A549 (cell line): ENCODE data around the gene SRGAP2. TPM values are rescaled to one million over a fixed set of nuclear protein-coding genes. Genes with fewer than 3 reads are reported as not detected.
"Not testable (repeated sequence)": the region's sequence is repeated elsewhere in the genome, so short reads cannot be mapped to it uniquely, and the experiment has no call there.

Source experiments
- ATAC-seq, 2 experiments: fragments of 200-7000 bp in 1 of 2; fragments of >200 bp in 1 of 2; cut with Nextera tagmentation in 1 of 2; cut with Tn5 transposase in 1 of 2; 3 replicates each; pipeline versions ENCODE4 v1.8.0 to v1.9.1; 2018 to 2020; ENCODE audit warnings: mild to moderate bottlenecking in 1 of 2, moderate library complexity in 1 of 2
- CTCF ChIA-PET: fragments of 300-600 bp; sonication (Branson Sonifier 250); formaldehyde crosslinking; extraction: SDS; loops from one replicate; lab custom pipeline; 2021; ENCODE audit warnings: antibody characterized with exemption, inconsistent platforms; lab: Yijun Ruan, JAX
- POLR2A ChIA-PET: fragments of 350-600 bp; formaldehyde crosslinking; extraction: SDS; loops from one replicate; lab custom pipeline; 2021; ENCODE audit warnings: antibody characterized with exemption, inconsistent platforms; lab: Yijun Ruan, JAX
- DNase-seq, 2 experiments: peaks; one replicate each; pipeline versions ENCODE4 v3.0.0 to v3.0.0-alpha.2; 2011 to 2016; ENCODE audit warnings: low read depth in 1 of 2, low spot score in 1 of 2
- FAIRE-seq: peaks from 2 replicates; lab custom pipeline; 2011; peaks lifted over from hg19 to GRCh38; lab: Jason Lieb, UNC
- H3K27ac ChIP-seq, 2 experiments: fragments of >200 bp; sonication (Bioruptor Twin); formaldehyde crosslinking; 3 replicates each; pipeline ENCODE4 v1.5.1; 2016 to 2017
- H3K4me1 ChIP-seq: fragments of >200 bp; sonication (Bioruptor Twin); formaldehyde crosslinking; 3 replicates; pipeline ENCODE4 v1.6.1; 2016
- H3K4me2 ChIP-seq: fragments of >200 bp; sonication (Bioruptor Twin); formaldehyde crosslinking; 3 replicates; pipeline ENCODE4 v1.6.1; 2016
- H3K4me3 ChIP-seq: fragments of >200 bp; sonication (Bioruptor Twin); formaldehyde crosslinking; 3 replicates; pipeline ENCODE4 v1.5.1; 2016
- H3K9me3 ChIP-seq: fragments of >200 bp; sonication (Bioruptor Twin); formaldehyde crosslinking; 3 replicates; pipeline ENCODE4 v1.6.1; 2016
- WGBS: methylation state at CpG from one replicate; pipeline ENCODE4 v1.1.6; 2017; ENCODE audit errors: missing lambda C conversion rate; 5-methylcytosine and 5-hydroxymethylcytosine counted together
- polyA plus RNA-seq, 4 experiments: library from polyadenylated mRNA; depleted of rRNA in 3 of 4; stranded (reverse); fragments of >200 nt; fragmentation: RNase III in 1 of 4; extraction: RNeasy Plus Mini Kit Qiagen cat#74134 plus additional on column Dnase treatment in 1 of 4; gene quantifications; 2 replicates in 3 of 4; 3 replicates in 1 of 4; pipeline ENCODE4 v1.2.3, GENCODE V29; 2011 to 2017

The SRGAP2 gene
- polyA plus RNA-seq, 2 of the 4 experiments (the other 2 are of a cell fraction), result 12.3 to 19.6 TPM

DNA sequence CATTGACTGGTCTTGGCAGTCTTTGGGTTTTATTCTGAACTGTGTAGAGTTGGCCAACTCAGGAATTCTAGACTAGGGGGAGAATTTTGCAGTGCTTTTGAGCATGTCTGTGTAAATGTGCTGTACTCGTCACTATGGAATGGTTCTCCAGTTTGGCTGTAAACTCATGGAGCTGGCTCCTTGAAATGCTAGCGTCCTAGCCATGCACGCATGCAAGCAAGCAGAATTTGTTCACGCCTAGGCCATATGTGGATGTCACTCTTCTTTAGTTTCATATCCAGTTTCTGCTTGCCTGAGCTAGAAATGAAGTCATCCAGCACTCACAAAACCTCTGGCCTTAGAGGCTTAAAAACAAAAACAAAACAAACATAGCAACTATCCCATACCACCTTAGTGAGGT, 36.9 kb downstream of the SRGAP2 start:
- 91% methylated on average over 4 of the region's 4 CpGs for WGBS
- DNase-seq, H3K9me3 ChIP-seq, POLR2A ChIA-PET, FAIRE-seq, CTCF ChIA-PET, H3K4me1 ChIP-seq, H3K4me3 ChIP-seq, H3K4me2 ChIP-seq, ATAC-seq, H3K27ac ChIP-seq: not testable (repeated sequence)

DNA sequence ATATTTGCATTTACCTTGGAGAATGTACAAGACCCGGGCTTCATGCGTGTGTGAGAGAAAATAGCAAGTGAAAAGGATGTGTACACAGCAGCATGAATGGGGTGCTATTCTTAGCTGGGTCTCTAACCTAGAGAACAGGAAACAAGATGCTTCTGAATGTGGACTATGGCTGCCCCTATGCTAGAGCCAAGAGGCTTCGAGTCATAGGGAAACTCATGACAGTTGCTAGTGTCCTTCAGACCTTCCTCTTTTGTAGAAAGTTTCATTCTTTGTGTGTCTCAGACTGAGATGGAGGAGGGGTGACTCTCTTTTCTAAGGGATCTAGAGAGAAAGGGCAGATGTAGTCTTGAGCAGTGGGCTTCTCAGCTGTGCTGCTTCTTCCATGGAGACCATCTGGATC, 40.0 kb downstream of the SRGAP2 start:
- CTCF ChIA-PET, H3K4me1 ChIP-seq, POLR2A ChIA-PET, FAIRE-seq, H3K4me2 ChIP-seq, H3K27ac ChIP-seq, H3K4me3 ChIP-seq, DNase-seq, H3K9me3 ChIP-seq: not testable (repeated sequence)
- WGBS, result 63% methylated on average over 3 of the region's 3 CpGs
- peak in 1 of 2 experiments; percentile 44; a peak in 3 of 6 replicates for ATAC-seq

DNA sequence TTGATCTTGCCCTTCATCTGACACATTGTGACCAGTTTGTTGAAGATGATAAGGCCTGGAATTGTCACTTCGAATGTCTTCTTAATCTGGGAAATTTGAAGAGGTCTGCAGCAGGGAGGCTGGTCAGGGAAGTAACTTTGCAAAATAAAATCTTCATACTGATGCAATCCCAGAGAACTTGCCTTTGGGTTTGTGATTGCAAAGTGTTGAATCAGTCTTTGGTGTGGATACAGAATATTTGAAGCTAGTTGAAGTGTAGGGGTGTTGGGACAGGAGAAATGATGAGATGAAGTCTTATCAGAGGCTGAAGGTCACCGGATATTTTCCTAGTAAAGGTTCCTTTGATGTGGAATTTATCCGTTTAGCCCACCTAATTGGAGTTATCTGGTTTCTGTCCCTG, 42.1 kb downstream of the SRGAP2 start:
- ATAC-seq, CTCF ChIA-PET, H3K27ac ChIP-seq, POLR2A ChIA-PET, FAIRE-seq, H3K4me1 ChIP-seq, H3K4me2 ChIP-seq, H3K4me3 ChIP-seq, DNase-seq, H3K9me3 ChIP-seq: not testable (repeated sequence)
- 60% methylated on average over 1 of the region's 3 CpGs for WGBS

DNA sequence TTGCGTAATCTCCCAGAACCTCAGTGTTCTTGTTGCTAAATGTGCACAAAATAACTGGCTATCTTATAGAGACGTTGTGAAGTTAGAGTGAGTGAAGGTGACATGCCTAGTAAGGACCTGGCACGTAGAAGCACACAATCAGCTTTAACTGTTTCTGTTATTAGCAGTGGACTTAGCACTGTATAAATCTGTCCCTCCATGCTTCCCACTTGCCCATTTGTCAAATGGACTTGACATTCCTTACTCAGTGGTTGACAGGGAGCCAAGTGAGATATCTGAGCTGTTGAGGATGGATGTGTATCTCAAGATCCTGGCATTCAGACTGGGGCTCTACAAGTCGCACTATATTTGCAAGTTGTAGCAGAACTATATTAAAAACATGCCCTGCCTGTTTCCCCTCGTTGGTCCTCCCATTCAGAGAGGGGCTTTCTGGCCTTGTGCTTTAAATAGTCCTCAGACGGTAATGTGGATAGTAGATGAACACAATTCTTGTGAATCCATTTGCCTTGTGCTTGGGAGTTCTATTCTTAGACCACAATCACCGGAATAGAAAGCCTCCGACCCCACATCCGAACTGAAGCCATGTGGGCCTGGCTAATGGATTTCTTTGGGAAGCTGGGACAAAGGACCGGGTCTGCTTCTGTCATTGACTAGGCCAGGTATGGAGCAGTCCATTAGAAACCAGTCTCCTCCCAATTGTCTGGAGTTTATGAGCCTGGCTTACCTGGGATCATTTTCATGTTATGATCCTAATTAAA, 43.0 kb downstream of the SRGAP2 start:
- ATAC-seq, H3K27ac ChIP-seq, H3K4me2 ChIP-seq, DNase-seq, H3K4me1 ChIP-seq, POLR2A ChIA-PET, CTCF ChIA-PET, H3K4me3 ChIP-seq, FAIRE-seq, H3K9me3 ChIP-seq: not testable (repeated sequence)
- no CpG with 5 or more reads among the region's 10 CpGs for WGBS

DNA sequence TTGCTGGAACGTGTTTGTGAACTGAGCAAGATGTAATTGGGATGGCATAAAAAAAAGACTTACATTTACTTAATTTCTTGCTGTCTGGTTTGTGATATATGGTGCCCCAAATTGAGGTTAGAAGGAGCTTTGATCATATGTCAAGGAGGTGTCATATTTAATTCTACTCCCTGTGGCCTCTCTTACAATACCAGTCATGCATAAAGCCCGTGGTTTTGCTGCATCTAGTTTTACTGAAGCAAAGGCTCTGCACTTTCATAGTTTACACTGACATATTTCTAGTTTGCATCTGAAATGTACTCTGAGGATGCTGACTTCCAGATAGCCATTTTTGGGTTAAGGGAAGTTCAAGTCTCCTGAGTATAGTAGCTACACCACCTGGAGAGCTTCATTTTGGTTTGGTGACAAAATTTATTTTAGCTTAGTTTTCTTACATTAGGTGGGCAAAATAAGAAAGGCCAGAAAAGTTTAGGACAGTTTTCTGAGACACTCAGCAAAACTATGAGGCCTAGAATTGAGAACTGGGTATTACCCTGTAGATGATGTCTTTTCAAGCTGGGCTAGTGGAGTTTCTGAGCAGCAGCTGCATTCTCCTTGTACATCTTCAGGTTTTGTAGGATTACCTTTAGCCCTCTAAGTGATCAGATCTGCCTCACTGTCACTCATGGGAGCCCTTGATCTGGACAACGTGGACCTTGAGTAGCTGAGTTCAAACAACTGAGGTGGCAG, 47.8 kb downstream of the SRGAP2 start:
- WGBS, result 91% methylated on average over 2 of the region's 3 CpGs
- FAIRE-seq, CTCF ChIA-PET, H3K9me3 ChIP-seq, H3K4me3 ChIP-seq, POLR2A ChIA-PET, ATAC-seq, H3K4me2 ChIP-seq, DNase-seq, H3K4me1 ChIP-seq, H3K27ac ChIP-seq: not testable (repeated sequence)

DNA sequence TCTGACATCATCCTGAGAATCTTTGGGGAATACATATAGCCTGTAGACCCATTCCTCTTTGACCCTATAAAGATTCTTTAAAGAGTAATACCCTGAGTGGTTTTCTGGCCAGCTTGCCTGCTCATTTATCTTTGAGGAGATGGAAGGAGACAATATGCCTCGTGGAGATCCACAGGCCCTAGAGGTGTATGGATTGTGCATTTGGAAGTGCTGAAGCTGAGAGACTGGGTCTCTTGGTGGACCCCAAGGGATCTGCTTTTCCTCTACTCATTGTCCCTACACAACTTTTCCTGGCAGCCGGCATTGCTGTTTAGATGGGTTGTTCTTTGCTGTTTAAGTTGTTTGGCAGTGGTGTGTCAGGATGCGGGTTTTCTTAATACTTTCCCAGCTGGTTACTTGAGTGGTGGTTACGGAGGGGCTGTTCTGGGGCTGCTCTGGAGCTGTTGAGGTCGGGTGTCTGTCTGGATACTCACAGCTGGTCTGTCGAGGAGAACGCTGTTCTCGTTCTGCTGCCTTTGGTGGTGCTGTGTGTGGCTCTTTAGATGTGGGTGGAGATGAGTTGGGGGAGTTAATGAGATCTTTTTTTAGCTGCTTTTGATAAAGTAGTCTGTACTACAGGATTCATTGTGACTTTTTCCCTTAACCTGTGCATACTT, 49.5 kb downstream of the SRGAP2 start:
- FAIRE-seq, H3K4me3 ChIP-seq, ATAC-seq, POLR2A ChIA-PET, DNase-seq, H3K4me2 ChIP-seq, H3K9me3 ChIP-seq, H3K27ac ChIP-seq, CTCF ChIA-PET, H3K4me1 ChIP-seq: not testable (repeated sequence)
- 91% methylated on average over 6 of the region's 8 CpGs for WGBS

Other genes with a start within 250 kb of the SRGAP2 start
- gene RAB7B, start 200.1 kb upstream of the SRGAP2 start, polyA plus RNA-seq (2011; rRNA removed), result 0.04 and 0.08 TPM in 2 replicates
- gene RAB7B, start 200.1 kb upstream of the SRGAP2 start, polyA plus RNA-seq (2017; fragmentation: RNase III; extraction: RNeasy Plus Mini Kit Qiagen cat#74134 plus additional on column Dnase treatment), result 0.20 to 0.37 TPM (median 0.30 TPM) in 3 replicates
- not detected in 2 replicates for gene CTSE, start 179.6 kb upstream of the SRGAP2 start, polyA plus RNA-seq (2011; rRNA removed)
- gene CTSE, start 179.6 kb upstream of the SRGAP2 start, polyA plus RNA-seq (2017; fragmentation: RNase III; extraction: RNeasy Plus Mini Kit Qiagen cat#74134 plus additional on column Dnase treatment), result not detected in 3 replicates
- not detected in 2 replicates for gene RHEX, start 150.4 kb upstream of the SRGAP2 start, polyA plus RNA-seq (2011; rRNA removed)
- not detected in 3 replicates for gene RHEX, start 150.4 kb upstream of the SRGAP2 start, polyA plus RNA-seq (2017; fragmentation: RNase III; extraction: RNeasy Plus Mini Kit Qiagen cat#74134 plus additional on column Dnase treatment)
- gene AVPR1B, start 86.2 kb upstream of the SRGAP2 start, polyA plus RNA-seq (2011; rRNA removed), result not detected in 2 replicates
- gene AVPR1B, start 86.2 kb upstream of the SRGAP2 start, polyA plus RNA-seq (2017; fragmentation: RNase III; extraction: RNeasy Plus Mini Kit Qiagen cat#74134 plus additional on column Dnase treatment), result not detected in 3 replicates
- gene FAM72A, start 702 bp upstream of the SRGAP2 start, polyA plus RNA-seq (2011; rRNA removed), result 16.8 and 17.5 TPM in 2 replicates
- gene FAM72A, start 702 bp upstream of the SRGAP2 start, polyA plus RNA-seq (2017; fragmentation: RNase III; extraction: RNeasy Plus Mini Kit Qiagen cat#74134 plus additional on column Dnase treatment), result 18.7 to 20.0 TPM (median 18.8 TPM) in 3 replicates